Ishikawa (cell line): Measurements from ENCODE around the gene XXYLT1.

Source experiments
- CEBPB ChIP-seq: IDR thresholded peaks from 2 replicates; pipeline ENCODE4 v1.6.1; 2012
- CREB1 ChIP-seq: IDR thresholded peaks from 2 replicates; pipeline ENCODE4 v1.6.1; 2012; ENCODE audit warnings: low read depth
- EGR1 ChIP-seq: IDR thresholded peaks from 2 replicates; pipeline ENCODE4 v1.6.1; 2012
- EP300 ChIP-seq: IDR thresholded peaks from 2 replicates; pipeline ENCODE4 v1.6.1; 2012; ENCODE audit warnings: borderline replicate concordance
- FOXM1 ChIP-seq: IDR thresholded peaks from 2 replicates; pipeline ENCODE4 v1.6.1; 2012; ENCODE audit warnings: low read depth, borderline replicate concordance
- NFIC ChIP-seq: IDR thresholded peaks from 2 replicates; pipeline ENCODE4 v1.6.1; 2012
- RAD21 ChIP-seq: IDR thresholded peaks from 2 replicates; pipeline ENCODE4 v1.6.1; 2012; ENCODE audit warnings: low read depth
- TAF1 ChIP-seq: IDR thresholded peaks from 2 replicates; pipeline ENCODE4 v1.6.1; 2012; ENCODE audit warnings: low read depth, mild to moderate bottlenecking
- TCF12 ChIP-seq: IDR thresholded peaks from 2 replicates; pipeline ENCODE4 v1.6.1; 2012; ENCODE audit warnings: low read depth
- TEAD4 ChIP-seq: IDR thresholded peaks from 2 replicates; pipeline ENCODE4 v1.6.1; 2012
- YY1 ChIP-seq: IDR thresholded peaks from 2 replicates; pipeline ENCODE4 v1.6.1; 2012; ENCODE audit warnings: low read depth
- ZBTB7A ChIP-seq: IDR thresholded peaks from 2 replicates; pipeline ENCODE4 v1.6.1; 2012; ENCODE audit warnings: low read depth
- TF ChIP-seq, protein P1 (sequence below): IDR thresholded peaks from 2 replicates; pipeline ENCODE4 v1.6.1; 2012
- TF ChIP-seq, protein P2 (sequence below): IDR thresholded peaks from 2 replicates; pipeline ENCODE4 v1.6.1; 2012; ENCODE audit warnings: low read depth, mild to moderate bottlenecking
- TF ChIP-seq, protein P3 (sequence below): IDR thresholded peaks from 2 replicates; pipeline ENCODE4 v1.6.1; 2012

XXYLT1 gene

DNA sequence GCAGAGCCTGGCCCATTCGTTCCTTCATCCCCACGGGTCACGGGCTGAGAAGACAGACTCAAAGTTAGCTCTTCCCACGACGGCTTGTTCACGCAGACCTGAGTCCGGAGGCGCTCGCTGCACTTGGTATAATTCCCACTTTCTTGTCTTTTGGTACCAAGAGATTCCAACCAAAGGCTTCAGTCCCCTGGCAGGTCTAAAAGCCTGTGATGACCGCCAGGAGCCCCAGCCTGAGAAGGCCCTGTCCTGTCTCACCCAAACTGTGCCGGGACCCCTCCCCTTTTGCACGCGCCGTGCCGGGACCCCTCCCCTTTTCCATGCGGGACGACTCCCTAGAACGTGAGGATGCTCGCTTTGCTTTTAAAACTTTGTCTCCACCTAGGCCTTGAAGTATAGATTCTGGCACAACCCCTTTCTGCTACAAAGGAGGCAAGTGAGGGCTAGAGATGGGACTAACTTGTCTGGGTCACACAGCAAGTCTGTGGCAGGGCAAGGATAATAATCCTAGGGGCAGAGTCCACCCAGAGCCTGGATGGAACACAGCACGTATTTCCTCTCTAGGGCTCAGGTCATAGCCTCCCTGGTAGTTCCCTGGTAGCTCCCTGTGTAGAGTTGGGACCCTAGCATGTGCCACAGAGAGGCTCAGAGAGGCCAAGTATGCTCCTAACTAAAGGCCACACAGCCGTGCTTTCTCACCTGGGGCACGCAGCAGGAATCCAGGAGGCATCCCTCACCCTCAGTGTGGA is 211.3 kb downstream of the XXYLT1 start:
- TF ChIP-seq NFIC (no peak), TEAD4 (no peak), EGR1 (no peak), ZBTB7A (peak; percentile 83; the same call in 1 of the 2 replicates), EP300 (no peak)

DNA sequence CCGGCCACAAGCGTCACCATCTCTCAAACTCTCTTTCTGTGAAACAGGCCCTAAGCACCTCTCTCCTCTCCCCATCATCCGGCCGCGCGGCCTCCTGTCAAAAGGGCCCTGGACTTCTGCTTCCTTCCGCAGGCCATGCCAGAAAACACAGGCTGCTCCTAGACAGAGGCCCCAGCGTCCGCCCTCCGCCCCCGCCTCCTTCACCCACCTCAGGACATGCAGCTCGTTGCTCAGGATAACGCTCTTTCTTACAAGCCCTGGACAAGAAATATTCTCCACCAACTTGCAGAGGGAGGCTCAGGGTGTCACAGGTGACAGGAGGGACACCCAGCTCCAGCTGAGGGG is 212.0 kb downstream of the XXYLT1 start:
- TF ChIP-seq FOXM1 (no peak), EP300 (no peak), NFIC (no peak), TEAD4 (no peak), TAF1 (no peak), ZBTB7A (no peak), YY1 (no peak), RAD21 (no peak), CEBPB (no peak), TCF12 (no peak), EGR1 (no peak), CREB1 (no peak)
- TF ChIP-seq, protein P1, sequence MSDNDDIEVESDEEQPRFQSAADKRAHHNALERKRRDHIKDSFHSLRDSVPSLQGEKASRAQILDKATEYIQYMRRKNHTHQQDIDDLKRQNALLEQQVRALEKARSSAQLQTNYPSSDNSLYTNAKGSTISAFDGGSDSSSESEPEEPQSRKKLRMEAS, result no peak
- TF ChIP-seq, protein P2, sequence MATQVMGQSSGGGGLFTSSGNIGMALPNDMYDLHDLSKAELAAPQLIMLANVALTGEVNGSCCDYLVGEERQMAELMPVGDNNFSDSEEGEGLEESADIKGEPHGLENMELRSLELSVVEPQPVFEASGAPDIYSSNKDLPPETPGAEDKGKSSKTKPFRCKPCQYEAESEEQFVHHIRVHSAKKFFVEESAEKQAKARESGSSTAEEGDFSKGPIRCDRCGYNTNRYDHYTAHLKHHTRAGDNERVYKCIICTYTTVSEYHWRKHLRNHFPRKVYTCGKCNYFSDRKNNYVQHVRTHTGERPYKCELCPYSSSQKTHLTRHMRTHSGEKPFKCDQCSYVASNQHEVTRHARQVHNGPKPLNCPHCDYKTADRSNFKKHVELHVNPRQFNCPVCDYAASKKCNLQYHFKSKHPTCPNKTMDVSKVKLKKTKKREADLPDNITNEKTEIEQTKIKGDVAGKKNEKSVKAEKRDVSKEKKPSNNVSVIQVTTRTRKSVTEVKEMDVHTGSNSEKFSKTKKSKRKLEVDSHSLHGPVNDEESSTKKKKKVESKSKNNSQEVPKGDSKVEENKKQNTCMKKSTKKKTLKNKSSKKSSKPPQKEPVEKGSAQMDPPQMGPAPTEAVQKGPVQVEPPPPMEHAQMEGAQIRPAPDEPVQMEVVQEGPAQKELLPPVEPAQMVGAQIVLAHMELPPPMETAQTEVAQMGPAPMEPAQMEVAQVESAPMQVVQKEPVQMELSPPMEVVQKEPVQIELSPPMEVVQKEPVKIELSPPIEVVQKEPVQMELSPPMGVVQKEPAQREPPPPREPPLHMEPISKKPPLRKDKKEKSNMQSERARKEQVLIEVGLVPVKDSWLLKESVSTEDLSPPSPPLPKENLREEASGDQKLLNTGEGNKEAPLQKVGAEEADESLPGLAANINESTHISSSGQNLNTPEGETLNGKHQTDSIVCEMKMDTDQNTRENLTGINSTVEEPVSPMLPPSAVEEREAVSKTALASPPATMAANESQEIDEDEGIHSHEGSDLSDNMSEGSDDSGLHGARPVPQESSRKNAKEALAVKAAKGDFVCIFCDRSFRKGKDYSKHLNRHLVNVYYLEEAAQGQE, result no peak
- TF ChIP-seq, protein P3, sequence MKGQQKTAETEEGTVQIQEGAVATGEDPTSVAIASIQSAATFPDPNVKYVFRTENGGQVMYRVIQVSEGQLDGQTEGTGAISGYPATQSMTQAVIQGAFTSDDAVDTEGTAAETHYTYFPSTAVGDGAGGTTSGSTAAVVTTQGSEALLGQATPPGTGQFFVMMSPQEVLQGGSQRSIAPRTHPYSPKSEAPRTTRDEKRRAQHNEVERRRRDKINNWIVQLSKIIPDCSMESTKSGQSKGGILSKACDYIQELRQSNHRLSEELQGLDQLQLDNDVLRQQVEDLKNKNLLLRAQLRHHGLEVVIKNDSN, result no peak

DNA sequence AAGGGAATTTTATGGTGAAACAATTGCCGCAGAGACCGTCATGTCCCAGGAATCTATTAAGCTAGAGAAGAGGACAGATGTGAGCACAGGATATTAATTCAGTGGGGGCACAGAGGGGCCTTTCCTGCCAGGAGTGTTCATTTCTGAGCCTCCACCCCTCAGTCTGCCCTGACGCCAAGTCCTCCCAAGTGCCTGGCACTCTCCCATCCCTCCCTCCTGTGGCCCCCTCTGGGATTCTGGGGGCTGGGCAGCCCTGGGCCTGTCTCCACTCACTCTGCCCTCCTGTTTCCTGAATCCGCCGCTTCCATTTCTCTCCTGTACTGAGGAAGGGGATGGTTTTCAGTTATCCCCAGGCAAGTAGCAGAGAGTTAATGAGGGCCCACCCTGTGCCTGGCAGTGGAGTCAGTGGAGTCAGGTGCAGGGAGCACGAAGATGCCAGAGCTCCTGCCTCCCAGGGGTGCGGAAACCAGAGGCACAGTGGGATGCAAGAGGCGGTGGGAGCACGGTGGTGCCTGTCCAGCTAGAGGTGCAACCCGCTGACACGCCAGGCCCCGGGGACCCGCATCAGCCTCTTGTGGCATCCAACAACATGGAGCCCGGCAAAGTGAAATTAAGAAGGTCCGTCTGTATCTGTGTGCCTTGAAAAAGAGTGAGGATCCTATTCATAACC is 212.5 kb downstream of the XXYLT1 start:
- TF ChIP-seq, protein P1, result no peak
- TF ChIP-seq EP300, result no peak
- TF ChIP-seq CEBPB, result no peak
- no peak for TF ChIP-seq ZBTB7A
- no peak for TF ChIP-seq TCF12
- no peak for TF ChIP-seq CREB1
- TF ChIP-seq TEAD4, result no peak
- TF ChIP-seq EGR1, result no peak
- TF ChIP-seq YY1, result no peak
- TF ChIP-seq, protein P3, result no peak
- TF ChIP-seq RAD21, result no peak
- no peak for TF ChIP-seq TAF1
- TF ChIP-seq FOXM1, result no peak
- no peak for TF ChIP-seq NFIC
- TF ChIP-seq, protein P2, result no peak

DNA sequence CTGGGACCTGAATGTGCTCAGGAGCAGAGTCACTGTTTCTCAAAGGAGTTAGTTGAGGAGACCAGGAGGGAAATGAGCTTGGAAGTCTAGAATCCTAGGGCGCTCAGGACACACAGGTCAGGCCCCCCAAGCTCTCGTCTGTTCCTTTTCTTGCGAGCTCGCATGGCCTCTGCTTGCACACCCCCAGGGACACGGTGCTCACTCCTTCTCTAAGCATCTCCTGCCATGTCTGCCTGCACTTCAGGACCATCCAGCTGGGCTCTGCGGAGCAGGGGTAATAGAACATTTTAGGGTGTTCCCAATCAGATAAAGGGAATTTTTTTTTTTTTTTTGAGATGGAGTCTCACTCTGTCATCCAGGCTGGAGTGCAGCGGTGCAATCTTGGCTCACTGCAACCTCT is 213.2 kb downstream of the XXYLT1 start:
- TF ChIP-seq YY1 (no peak), EGR1 (no peak), NFIC (no peak), EP300 (no peak), TCF12 (no peak), TAF1 (no peak), CREB1 (no peak), ZBTB7A (no peak), CEBPB (no peak), TEAD4 (no peak), RAD21 (no peak), FOXM1 (no peak)
- TF ChIP-seq, protein P1, result no peak
- TF ChIP-seq, protein P2, result no peak
- TF ChIP-seq, protein P3, result no peak
